ENCODE measurements around the gene RAB36. TPM values are rescaled to one million over a fixed set of nuclear protein-coding genes. Genes with fewer than 3 reads are reported as not detected.

RAB36 gene, protein sequence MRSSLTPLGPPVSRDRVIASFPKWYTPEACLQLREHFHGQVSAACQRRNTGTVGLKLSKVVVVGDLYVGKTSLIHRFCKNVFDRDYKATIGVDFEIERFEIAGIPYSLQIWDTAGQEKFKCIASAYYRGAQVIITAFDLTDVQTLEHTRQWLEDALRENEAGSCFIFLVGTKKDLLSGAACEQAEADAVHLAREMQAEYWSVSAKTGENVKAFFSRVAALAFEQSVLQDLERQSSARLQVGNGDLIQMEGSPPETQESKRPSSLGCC
- not detected in 2 replicates for total RNA-seq

GRCh38 chr22:23144932-23145877 is at the start of gene RAB36:
TSS of gene RAB36 (plus strand) at chr22:23145477. CDS start at chr22:23146617, 1,140 bp downstream.
- intact Hi-C loops (cut with micrococcal nuclease) = loop anchor here (2.0 to 10.0 kb wide), 6 partner anchors 36 to 1278 kb away; partner anchors contain the start of genes BCR, GNAZ, MAPK1 and SLC2A11

DNA sequence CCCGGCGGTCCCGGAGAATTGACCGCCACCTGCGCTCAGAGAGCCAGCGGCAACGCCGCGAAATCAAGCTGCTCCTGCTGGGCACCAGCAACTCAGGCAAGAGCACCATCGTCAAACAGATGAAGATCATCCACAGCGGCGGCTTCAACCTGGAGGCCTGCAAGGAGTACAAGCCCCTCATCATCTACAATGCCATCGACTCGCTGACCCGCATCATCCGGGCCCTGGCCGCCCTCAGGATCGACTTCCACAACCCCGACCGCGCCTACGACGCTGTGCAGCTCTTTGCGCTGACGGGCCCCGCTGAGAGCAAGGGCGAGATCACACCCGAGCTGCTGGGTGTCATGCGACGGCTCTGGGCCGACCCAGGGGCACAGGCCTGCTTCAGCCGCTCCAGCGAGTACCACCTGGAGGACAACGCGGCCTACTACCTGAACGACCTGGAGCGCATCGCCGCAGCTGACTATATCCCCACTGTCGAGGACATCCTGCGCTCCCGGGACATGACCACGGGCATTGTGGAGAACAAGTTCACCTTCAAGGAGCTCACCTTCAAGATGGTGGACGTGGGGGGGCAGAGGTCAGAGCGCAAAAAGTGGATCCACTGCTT is 49.4 kb upstream of the RAB36 start:
- intact Hi-C loops (cut with micrococcal nuclease) = no loop called here

DNA sequence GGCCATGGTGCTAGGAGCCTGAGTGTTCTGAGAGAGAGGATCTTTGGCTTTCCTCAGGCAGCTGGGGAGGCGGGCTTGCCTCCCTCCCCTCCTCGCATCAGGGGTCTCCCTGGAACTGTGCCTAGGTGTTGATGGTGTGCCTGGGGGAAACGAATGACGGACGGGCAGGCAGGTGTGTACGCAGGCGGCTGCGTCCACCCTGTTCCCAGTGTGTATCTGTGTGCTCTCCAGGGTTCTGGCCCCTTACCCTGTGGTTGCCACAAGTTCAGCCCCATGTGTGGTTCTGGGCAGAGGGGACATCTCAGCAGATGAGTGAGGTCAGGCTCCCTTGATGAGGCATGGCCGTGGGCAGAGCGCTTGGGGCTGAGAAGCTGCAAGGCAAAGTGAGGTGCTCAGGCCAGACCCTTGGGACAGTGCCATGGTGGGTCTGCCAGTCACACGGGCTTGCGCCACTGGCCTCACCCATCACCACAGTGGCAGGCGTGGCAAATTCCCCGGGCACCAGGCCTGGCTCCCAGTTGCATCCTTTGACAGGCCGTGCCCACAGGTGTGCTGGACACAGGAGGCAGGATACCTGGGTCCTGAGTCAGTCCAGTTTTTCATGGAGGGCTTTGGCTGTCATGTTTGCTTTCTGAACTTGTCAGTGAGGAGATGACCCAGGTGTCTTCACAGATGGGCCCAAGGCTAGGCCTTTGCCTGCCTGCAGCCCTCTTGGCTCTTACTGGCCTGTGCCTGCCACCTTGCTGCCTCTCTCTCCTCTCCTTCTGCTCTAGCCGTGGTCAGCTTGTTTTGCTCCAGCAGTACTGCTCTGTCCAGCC is 47.7 kb upstream of the RAB36 start:
- intact Hi-C loops (cut with micrococcal nuclease) = no loop called here

- intact Hi-C loops (cut with micrococcal nuclease) = no loop called here
These were observed 47.0 kb upstream of the RAB36 start for GRCh38 chr22:23098230-23098705.

DNA sequence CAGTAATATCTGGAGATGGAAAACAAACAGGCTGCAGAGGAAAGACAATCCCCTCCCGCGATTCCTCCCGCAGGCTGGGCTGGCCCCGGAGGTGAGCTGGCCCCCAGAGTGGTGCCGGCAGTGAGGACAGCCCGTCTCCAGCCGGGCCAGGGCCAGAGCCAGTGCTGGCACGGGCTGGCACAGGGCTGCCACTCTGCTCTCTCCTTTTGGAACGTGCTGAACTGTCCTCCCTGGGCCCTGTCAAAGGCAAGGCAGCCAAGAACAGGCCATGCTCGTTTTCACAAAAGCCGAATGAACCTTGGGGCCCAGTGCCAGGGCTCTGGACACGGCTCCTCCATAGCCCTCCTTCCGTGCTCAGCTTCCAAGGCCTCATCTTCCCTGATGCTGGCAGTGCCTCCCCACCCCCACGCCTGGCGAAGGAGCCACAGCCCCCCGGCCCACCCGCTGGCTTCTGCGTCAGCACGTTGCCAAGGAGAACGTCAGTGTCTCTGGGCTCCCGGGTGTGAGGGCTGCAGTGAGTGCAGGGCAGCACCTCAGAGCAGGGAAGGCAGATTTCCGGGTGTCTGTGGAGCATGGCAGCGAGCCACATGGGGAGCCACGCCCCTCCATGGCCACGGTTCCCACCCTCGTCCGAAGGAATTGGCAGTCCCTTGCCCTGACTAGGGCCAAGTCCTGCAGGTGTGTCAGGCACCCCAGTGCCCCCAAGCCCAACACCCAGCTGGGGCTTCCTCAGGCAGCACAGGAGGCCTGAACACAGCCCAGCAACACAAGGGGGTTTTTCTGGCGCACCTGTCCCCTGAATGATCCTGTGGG is 46.4 kb upstream of the RAB36 start:
- intact Hi-C loops (cut with micrococcal nuclease) = no loop called here

DNA sequence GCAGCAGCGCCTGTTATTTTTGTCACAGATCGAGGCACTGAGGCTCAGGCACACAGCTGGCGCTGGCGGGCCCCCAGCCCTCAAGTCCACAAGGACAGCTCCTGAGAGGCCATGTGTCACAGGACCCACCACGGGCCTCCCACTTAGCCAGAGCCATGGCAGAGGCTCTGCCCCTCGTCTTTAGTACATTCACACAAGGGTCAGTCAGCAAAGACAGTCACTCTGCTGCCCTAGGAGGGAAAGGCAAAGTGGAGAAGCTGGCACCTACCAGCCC is 45.8 kb upstream of the RAB36 start:
- intact Hi-C loops (cut with micrococcal nuclease) = no loop called here

DNA sequence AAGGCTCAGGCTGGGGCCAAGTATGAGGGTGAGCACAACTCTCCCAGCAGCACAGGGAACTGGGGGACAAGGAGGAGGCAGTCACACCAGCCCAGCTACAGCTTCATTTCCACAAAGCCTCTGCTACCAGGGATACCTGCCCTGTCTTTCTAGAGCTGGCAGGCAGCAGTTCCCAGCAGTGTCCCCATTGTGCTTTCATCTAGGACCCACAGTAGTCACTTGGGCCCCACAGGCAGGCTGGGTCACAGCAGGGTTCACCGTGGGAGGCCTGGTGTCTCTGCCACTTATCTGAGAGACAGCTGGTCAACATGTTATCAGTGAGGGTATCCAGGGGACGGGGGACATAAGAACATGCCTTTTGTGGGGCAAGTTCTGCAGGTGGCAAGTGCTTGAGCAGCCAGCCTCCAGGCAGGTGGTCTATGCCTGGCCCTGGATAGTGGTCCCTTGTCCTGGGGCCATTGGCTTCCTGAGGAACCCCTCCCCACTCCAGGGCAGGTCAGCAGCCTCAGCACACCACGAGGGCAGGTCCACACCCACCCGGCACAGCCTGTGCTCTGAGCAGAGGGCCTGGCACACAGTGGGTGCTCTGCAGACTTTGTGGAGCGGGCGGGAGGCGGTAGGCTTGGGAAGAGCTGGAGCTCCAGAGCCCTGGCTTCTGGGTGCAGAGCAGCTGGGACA is 45.0 kb upstream of the RAB36 start:
- intact Hi-C loops (cut with micrococcal nuclease) = no loop called here

- intact Hi-C loops (cut with micrococcal nuclease) = no loop called here
These were observed 43.8 kb upstream of the RAB36 start for GRCh38 chr22:23101524-23101923.

DNA sequence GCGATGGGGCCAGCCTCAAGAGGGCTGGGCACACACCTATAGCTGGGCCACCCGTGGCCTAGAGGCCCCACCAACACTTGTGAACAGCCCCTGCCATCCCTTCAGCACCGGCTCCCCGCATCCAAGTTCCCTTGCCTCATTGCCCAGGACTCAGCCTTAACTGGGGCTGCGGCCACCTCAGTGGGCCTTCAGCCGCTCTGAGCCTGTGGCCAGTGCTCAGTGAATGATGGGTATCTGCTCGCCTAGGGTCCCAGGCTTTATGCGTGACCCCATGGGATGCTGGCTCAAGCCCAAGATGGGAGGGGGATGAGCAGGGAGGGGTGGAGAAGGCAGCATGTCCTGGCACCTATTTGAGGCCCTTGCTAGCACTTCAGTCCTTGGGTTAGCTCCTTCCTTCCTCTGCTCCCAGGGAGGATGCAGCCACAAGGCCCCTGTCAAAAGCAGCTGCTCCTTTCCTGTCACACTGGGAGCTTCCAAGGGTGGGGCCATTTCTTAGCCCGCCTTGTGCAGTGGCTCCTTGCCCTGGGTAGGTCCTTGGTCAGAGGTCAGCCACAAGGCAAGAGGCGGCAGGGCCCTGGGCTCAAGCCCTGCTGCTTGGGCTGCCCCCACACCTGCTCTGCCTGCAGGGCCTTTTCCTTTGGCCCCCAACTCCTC is 43.1 kb upstream of the RAB36 start:
- intact Hi-C loops (cut with micrococcal nuclease) = no loop called here

DNA sequence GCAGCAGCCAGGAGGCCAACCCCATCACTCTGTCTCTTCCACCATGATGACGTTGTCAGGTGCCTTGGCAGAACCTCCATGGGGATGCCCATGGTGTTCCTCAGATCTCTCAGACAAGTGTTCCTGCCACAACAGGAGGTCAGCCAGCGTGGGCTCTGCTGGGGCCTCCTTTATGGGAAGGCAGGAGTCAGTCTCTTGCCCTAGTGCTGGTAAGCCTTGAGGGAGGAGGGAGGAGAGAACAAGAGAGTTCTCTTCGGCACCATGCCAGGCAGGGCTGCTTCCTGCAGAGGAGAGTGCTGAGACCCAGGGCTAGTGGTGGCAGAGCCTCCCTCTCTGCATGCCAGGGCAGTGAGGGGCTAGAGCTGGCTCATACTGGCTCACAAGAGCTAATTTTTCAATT is 42.5 kb upstream of the RAB36 start:
- intact Hi-C loops (cut with micrococcal nuclease) = no loop called here

DNA sequence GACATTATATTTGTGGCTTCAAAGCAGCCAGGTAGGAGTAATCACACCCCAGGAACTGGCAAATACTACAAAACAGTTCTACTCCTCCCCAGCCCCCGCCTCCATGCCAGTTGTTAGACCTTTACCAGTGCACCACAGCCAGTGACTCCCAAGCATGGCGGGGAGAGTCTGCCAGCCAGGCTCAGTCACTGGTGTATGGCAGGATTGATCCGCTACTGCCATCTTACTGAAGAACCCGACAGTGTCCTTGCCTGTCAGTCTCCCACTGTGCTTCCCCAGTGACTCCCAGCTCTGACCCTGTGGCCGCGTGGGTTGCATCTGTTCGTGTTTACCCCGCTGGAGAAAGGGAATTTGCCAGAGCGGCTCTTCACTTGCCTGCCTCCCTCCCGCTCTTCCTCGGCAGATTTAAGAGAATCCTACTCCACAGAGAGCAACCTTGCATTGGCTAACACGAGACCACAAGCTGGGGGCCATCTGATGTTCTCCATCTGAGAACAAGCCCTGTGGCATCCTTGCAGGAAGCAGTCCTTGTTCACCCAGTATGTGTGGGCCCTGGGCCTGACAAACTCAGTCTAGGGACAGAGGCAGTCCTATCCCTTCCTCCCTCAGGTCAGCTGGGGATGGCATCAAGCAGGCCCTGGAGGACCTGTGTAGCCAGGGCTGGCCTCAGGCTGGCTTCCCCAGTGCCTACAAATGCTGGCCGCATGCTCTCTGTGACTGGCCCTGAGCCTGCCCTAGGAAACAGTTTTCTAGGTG is 41.9 kb upstream of the RAB36 start:
- intact Hi-C loops (cut with micrococcal nuclease) = no loop called here

GRCh38 chr22:23104187-23104971 is 40.9 kb upstream of the RAB36 start:
- intact Hi-C loops (cut with micrococcal nuclease) = no loop called here

- intact Hi-C loops (cut with micrococcal nuclease) = no loop called here
These were observed 40.0 kb upstream of the RAB36 start for GRCh38 chr22:23105304-23105703.

- intact Hi-C loops (cut with micrococcal nuclease) = no loop called here
These were observed 39.4 kb upstream of the RAB36 start for GRCh38 chr22:23105919-23106318.

DNA sequence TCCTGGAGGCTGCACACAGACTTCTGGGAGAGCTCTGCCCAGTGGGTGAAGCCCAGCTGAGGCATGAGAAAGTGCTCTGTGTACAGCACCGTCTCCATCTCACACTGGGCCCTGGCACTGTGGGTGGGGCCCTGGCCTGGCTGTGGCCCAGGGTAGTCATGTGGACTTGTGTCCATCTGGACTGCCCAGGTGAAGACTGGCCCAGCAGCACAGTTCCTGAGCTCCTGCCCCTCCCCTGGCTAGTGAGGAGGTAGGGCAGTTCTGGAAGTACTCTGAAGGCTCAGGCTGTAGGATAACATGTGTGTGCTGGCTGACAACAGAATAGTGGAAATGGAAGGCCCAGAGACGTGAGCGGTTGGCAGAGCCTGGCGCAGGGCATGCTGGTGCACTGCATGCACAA is 38.9 kb upstream of the RAB36 start:
- intact Hi-C loops (cut with micrococcal nuclease) = no loop called here

DNA sequence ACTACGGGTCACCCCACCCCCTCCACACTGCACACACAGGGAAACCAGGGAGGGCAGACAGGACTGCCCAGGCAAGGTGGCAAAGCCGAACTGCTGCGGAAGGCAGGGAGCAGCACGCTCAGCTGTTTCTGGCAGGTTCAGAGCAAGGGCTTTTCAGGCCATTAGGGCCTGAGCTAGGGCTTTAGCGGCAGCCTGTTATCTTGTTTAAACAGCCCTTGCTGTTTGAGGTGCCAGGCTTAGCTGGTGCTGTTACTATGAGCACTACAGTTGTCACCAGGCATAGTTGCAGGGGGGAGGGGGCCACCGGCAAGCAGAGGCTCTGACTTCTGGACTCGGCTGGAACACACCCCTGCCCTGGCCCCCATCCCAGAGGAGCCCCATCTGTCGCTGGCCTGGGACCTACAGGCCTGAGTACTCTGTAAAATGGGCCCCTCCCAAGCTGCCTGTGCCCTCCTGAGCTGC is 38.3 kb upstream of the RAB36 start:
- intact Hi-C loops (cut with micrococcal nuclease) = no loop called here

DNA sequence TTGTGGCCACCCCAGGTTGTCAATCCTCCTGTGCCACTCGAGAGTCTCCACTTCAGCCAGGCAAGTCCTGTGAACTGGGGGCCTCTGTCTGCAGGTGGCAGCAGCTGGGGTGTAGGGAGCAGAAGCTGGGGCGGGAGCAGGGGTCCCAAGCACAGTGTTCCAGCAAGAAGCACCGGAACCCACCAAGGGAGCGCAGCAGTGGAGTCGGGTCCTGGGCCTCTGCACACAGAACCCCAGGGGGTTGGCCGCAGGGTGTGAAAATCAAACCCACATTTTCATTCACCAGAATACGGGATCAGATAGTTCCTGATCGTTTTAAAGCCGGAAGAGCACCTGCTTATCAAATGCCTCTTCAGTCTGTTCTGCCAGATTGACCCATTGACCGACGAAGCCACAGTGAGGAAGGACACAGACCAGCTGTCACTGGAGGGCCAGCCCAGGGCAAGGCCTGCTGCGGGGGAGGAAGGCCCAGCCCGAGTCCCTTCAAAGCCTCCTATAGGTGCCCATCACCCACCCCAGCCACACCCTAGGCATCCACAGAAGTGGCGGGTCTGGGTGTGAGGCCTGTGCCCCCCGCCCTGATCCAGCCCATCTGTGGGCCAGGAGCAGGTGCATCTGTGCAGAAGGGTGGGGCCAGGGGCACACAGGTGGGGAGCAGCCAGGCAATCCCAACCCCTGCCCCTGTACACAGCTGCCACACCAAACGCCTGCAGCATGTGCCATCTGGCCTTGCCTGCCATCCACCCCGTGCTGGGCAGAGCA is 37.6 kb upstream of the RAB36 start:
- intact Hi-C loops (cut with micrococcal nuclease) = no loop called here

Measured in T-helper 1 cell treated with Interleukin-12 subunit alpha and Interleukin-12 subunit beta and Interleukin-4 antibody, amounts not matched to agents 30 ng/mL and 1 ng/mL, for 36 hours (primary cell).